DOHH2 (cell line): ENCODE data around the gene NSD2.

Source experiments
- H3F3A ChIP-seq: fragments of 200-600 bp; sonication (generic), shearing (Covaris generic); 2 replicates; pipeline ENCODE4 v1.6.0; 2016; ENCODE audit warnings: antibody characterized with exemption, mild to moderate bottlenecking; ENCODE audit not compliant: control insufficient read depth, insufficient read depth
- H3K27ac ChIP-seq: fragments of 200-600 bp; sonication (generic); 2 replicates; pipeline ENCODE4 v1.5.1; 2014; ENCODE audit warnings: low read depth, mild to moderate bottlenecking, low read length, moderate library complexity
- H3K27me3 ChIP-seq: fragments of 200-600 bp; sonication (generic); 2 replicates; pipeline ENCODE4 v1.6.1; 2014; ENCODE audit warnings: mild to moderate bottlenecking, low read length, mixed read lengths; ENCODE audit not compliant: control insufficient read depth
- H3K36me3 ChIP-seq: fragments of 200-600 bp; sonication (generic); 2 replicates; pipeline ENCODE4 v1.6.1; 2014; ENCODE audit warnings: mild to moderate bottlenecking, low read length, moderate library complexity, mixed read lengths; ENCODE audit not compliant: control insufficient read depth
- H3K4me1 ChIP-seq: fragments of 200-600 bp; sonication (generic); 2 replicates; pipeline ENCODE4 v1.6.1; 2014; ENCODE audit warnings: mild to moderate bottlenecking, low read length, mixed read lengths; ENCODE audit not compliant: control insufficient read depth
- H3K4me2 ChIP-seq: fragments of 200-600 bp; sonication (generic); 2 replicates; pipeline ENCODE4 v1.6.0; 2014; ENCODE audit warnings: mild to moderate bottlenecking, low read length, moderate library complexity
- H3K4me3 ChIP-seq: fragments of 200-600 bp; sonication (generic); 2 replicates; pipeline ENCODE4 v1.5.1; 2014; ENCODE audit warnings: mild to moderate bottlenecking, low read length, mixed read lengths
- H3K79me2 ChIP-seq: fragments of 200-600 bp; sonication (generic); 2 replicates; pipeline ENCODE4 v1.6.1; 2014; ENCODE audit warnings: mild to moderate bottlenecking, low read length, mixed read lengths; ENCODE audit not compliant: control insufficient read depth
- H3K9me2 ChIP-seq: fragments of 200-600 bp; sonication (generic); replicated peaks from 2 replicates; pipeline ENCODE4 v1.6.1; 2014; ENCODE audit warnings: mild to moderate bottlenecking, low read length, mixed read lengths; ENCODE audit not compliant: control insufficient read depth
- H3K9me3 ChIP-seq: fragments of 200-600 bp; sonication (generic); 2 replicates; pipeline ENCODE4 v1.6.1; 2014; ENCODE audit warnings: antibody characterized with exemption, low read length, mixed read lengths; ENCODE audit not compliant: control insufficient read depth, insufficient read depth
- H4K20me1 ChIP-seq: fragments of 200-600 bp; sonication (generic); 2 replicates; pipeline ENCODE4 v1.6.0; 2014; ENCODE audit warnings: low read depth, mild to moderate bottlenecking, antibody characterized with exemption, low read length, moderate library complexity; ENCODE audit not compliant: control insufficient read depth, insufficient read depth
- CTCF ChIP-seq: fragments of 200-600 bp; sonication (generic); IDR thresholded peaks from one replicate; pipeline ENCODE4 v1.5.1; 2014; ENCODE audit warnings: antibody characterized with exemption, mild to moderate bottlenecking, low read depth, low read length; ENCODE audit not compliant: poor library complexity, severe bottlenecking
- EZH2phosphoT487 ChIP-seq: fragments of 200-600 bp; sonication (generic); IDR thresholded peaks from 2 replicates; pipeline ENCODE4 v1.6.1; 2017; ENCODE audit warnings: borderline replicate concordance, mild to moderate bottlenecking, antibody characterized with exemption, low read length, moderate library complexity, mixed read lengths

The NSD2 gene

GRCh38 chr4:1901127-1901526 lies 29.9 kb downstream of the NSD2 start:
- Histone ChIP-seq H3K27ac (no peak overlapping the region), H3K36me3 (peaks cover 68% of the 10 kb centered on the region), H3K27me3 (no peaks in the 10 kb centered on the region), H3K4me1 (peaks cover 31% of the 10 kb centered on the region), H3F3A (peaks cover 15% of the 10 kb centered on the region), H3K4me2 (no peak overlapping the region), H3K9me3 (no peaks in the 10 kb centered on the region), H3K4me3 (no peak overlapping the region), H4K20me1 (peaks cover 30% of the 10 kb centered on the region), H3K79me2 (peaks cover 98% of the 10 kb centered on the region), H3K9me2 (no peaks in the 10 kb centered on the region)
- TF ChIP-seq CTCF (no peak), EZH2phosphoT487 (no peak)

GRCh38 chr4:1902243-1902642 lies 31.1 kb downstream of the NSD2 start:
- Histone ChIP-seq H3K36me3 (peaks cover 75% of the 10 kb centered on the region), H4K20me1 (peaks cover 34% of the 10 kb centered on the region), H3K4me1 (peaks cover 25% of the 10 kb centered on the region)

GRCh38 chr4:1903035-1903434 lies 31.8 kb downstream of the NSD2 start:
- peaks cover 83% of the 10 kb centered on the region for H3K36me3 ChIP-seq
- TF ChIP-seq CTCF = no peak
- no peak overlapping the region for H3K27ac ChIP-seq
- peaks cover 98% of the 10 kb centered on the region for H3K79me2 ChIP-seq
- H3K4me2 ChIP-seq = no peak overlapping the region
- peaks cover 19% of the 10 kb centered on the region for H3K4me1 ChIP-seq
- H3K27me3 ChIP-seq = no peaks in the 10 kb centered on the region
- no peaks in the 10 kb centered on the region for H3K9me3 ChIP-seq
- H4K20me1 ChIP-seq = peaks cover 37% of the 10 kb centered on the region
- H3K9me2 ChIP-seq = no peaks in the 10 kb centered on the region
- H3F3A ChIP-seq = peaks cover 9% of the 10 kb centered on the region
- H3K4me3 ChIP-seq = no peak overlapping the region

More at GRCh38 chr4:1902243-1902642, 31.1 kb downstream of the NSD2 start:
- Histone ChIP-seq H3K79me2 (peaks cover 98% of the 10 kb centered on the region), H3K9me3 (no peaks in the 10 kb centered on the region), H3K9me2 (no peaks in the 10 kb centered on the region), H3K27me3 (no peaks in the 10 kb centered on the region), H3K27ac (no peak overlapping the region), H3K4me3 (no peak overlapping the region), H3F3A (peaks cover 14% of the 10 kb centered on the region), H3K4me2 (no peak overlapping the region)
- TF ChIP-seq EZH2phosphoT487 = no peak
- TF ChIP-seq CTCF = no peak

- Histone ChIP-seq H3K4me3 (no peak overlapping the region), H3K4me1 (peaks cover 9% of the 10 kb centered on the region), H3K9me3 (no peaks in the 10 kb centered on the region), H3K27me3 (no peaks in the 10 kb centered on the region), H3K79me2 (peaks cover 99% of the 10 kb centered on the region), H3K4me2 (no peak overlapping the region), H3K9me2 (no peaks in the 10 kb centered on the region), H3K36me3 (peaks cover 93% of the 10 kb centered on the region), H3K27ac (no peak overlapping the region), H3F3A (peaks cover under 1% of the 10 kb centered on the region; the same call in 1 of the 2 replicates), H4K20me1 (peaks cover 33% of the 10 kb centered on the region)
- TF ChIP-seq CTCF = no peak
- no peak for TF ChIP-seq EZH2phosphoT487
Measured at GRCh38 chr4:1904042-1904441, 32.8 kb downstream of the NSD2 start.
